ENCODE results near the gene BSND.
"Not testable (repeated sequence)": the region's sequence is repeated elsewhere in the genome, so short reads cannot be mapped to it uniquely, and the experiment has no call there.

The BSND gene

GRCh38 chr1:54998677-54999076 lies at the start of gene BSND:
Gene BSND, plus strand, starts transcription at chr1:54998933. Its CDS starts 254 bp downstream, at chr1:54999187.
- Histone ChIP-seq H3K4me1 (ENCODE audit: insufficient read depth, low read length) (peaks cover 21% of the 10 kb centered on the region; the same call in 1 of the 2 replicates), H3K9ac (ENCODE audit: low read depth, low read length) (no peak within 1 kb of the TSS), H3K9me3 (ENCODE audit: control insufficient read depth, insufficient read depth, low read length) (no peaks in the 10 kb centered on the region), H3K36me3 (ENCODE audit: insufficient read depth, low read length) (no peaks in the 10 kb centered on the region)

DNA sequence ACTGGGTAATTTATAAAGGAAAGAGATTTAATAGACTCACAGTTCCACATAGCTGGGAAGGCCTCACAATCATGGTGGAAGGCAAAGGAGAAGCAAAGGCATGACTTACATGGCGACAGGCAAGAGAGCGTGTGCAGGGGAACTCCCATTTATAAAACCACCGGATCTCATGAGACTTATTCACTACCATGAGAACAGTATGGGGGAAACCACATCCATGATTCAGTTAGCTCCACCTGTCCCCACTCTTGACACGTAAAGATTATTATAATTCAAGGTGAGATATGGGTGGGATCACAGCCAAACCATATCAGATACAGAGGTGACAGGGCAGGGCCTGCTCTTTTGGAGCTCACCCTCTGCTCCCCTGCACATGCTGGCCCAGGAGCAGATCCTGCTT lies 49.7 kb upstream of the BSND start:
- H3K4me1 ChIP-seq (ENCODE audit: insufficient read depth, low read length), result no peaks in the 10 kb centered on the region; the same call in 1 of the 2 replicates
- no peak overlapping the region for H3K9ac ChIP-seq (ENCODE audit: low read depth, low read length)
- H3K36me3 ChIP-seq (ENCODE audit: insufficient read depth, low read length), result no peaks in the 10 kb centered on the region
- H3K9me3 ChIP-seq (ENCODE audit: control insufficient read depth, insufficient read depth, low read length), result no peaks in the 10 kb centered on the region; the same call in 1 of the 2 replicates

- no peaks in the 10 kb centered on the region for H3K36me3 ChIP-seq (ENCODE audit: insufficient read depth, low read length)
- peak overlapping the region; percentile 23; the same call in 1 of the 2 replicates for H3K9ac ChIP-seq (ENCODE audit: low read depth, low read length)
- no peaks in the 10 kb centered on the region; the same call in 1 of the 2 replicates for H3K4me1 ChIP-seq (ENCODE audit: insufficient read depth, low read length)
- H3K9me3 ChIP-seq (ENCODE audit: control insufficient read depth, insufficient read depth, low read length), result no peaks in the 10 kb centered on the region; the same call in 1 of the 2 replicates
Observed at GRCh38 chr1:54950006-54950368, 48.7 kb upstream of the BSND start.

- H3K9ac ChIP-seq (ENCODE audit: low read depth, low read length), result peak overlapping the region; percentile 23
Observed at GRCh38 chr1:54950369-54951163, 48.2 kb upstream of the BSND start.

GRCh38 chr1:54951810-54952226 lies 46.9 kb upstream of the BSND start:
- Histone ChIP-seq H3K4me1 (ENCODE audit: insufficient read depth, low read length) (no peaks in the 10 kb centered on the region; the same call in 1 of the 2 replicates), H3K9ac (ENCODE audit: low read depth, low read length) (no peak overlapping the region), H3K36me3 (ENCODE audit: insufficient read depth, low read length) (no peaks in the 10 kb centered on the region), H3K9me3 (ENCODE audit: control insufficient read depth, insufficient read depth, low read length) (no peaks in the 10 kb centered on the region; the same call in 1 of the 2 replicates)

More at GRCh38 chr1:54950369-54951163, 48.2 kb upstream of the BSND start:
- Histone ChIP-seq H3K4me1 (ENCODE audit: insufficient read depth, low read length) (no peaks in the 10 kb centered on the region; the same call in 1 of the 2 replicates), H3K36me3 (ENCODE audit: insufficient read depth, low read length) (no peaks in the 10 kb centered on the region), H3K9me3 (ENCODE audit: control insufficient read depth, insufficient read depth, low read length) (no peaks in the 10 kb centered on the region; the same call in 1 of the 2 replicates)

DNA sequence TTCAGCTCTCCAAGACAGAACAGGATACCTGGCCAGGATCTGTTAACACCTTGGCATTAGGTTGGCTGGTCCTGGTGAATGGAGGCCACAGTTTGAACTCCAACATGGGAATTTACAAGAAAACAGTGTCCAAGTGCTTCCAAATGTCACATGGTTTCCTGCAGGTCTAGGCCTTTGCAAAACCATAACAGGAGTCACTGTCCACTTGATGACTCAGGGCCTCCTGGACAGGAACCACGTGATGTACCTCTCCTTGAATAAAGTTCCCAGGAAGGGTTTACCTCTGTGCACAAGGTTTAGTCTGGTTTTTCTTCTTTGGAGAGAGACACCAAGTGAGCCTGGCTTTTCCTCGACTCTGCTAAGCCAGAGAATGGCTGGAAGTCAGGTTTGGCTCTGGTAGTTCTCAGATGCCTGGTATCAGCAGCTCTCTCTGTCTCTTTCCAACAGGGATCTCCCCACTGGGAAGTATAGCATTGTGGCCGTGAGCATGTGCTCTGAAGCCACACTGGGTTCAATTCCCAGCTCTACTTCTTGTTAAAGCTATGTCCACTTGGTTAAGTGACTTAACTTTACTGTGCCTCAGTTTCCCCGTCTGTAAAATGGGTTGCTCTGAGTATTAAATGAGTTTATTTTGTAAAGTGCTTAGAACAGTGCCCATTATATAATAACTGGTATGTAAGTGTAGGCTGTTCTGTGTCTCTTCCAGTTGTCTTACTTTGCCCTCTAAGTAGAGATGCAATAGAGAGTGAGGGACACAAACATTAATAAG lies 45.6 kb upstream of the BSND start:
- no peaks in the 10 kb centered on the region for H3K36me3 ChIP-seq (ENCODE audit: insufficient read depth, low read length)
- peaks cover 6% of the 10 kb centered on the region for H3K9me3 ChIP-seq (ENCODE audit: control insufficient read depth, insufficient read depth, low read length)
- H3K9ac ChIP-seq (ENCODE audit: low read depth, low read length), result no peak overlapping the region
- H3K4me1 ChIP-seq (ENCODE audit: insufficient read depth, low read length), result no peaks in the 10 kb centered on the region; the same call in 1 of the 2 replicates

- Histone ChIP-seq H3K9me3 (ENCODE audit: control insufficient read depth, insufficient read depth, low read length) (peaks cover 7% of the 10 kb centered on the region), H3K36me3 (ENCODE audit: insufficient read depth, low read length) (no peaks in the 10 kb centered on the region), H3K4me1 (ENCODE audit: insufficient read depth, low read length) (no peaks in the 10 kb centered on the region; the same call in 1 of the 2 replicates), H3K9ac (ENCODE audit: low read depth, low read length) (no peak overlapping the region)
Observed at GRCh38 chr1:54953846-54954245, 44.9 kb upstream of the BSND start.

DNA sequence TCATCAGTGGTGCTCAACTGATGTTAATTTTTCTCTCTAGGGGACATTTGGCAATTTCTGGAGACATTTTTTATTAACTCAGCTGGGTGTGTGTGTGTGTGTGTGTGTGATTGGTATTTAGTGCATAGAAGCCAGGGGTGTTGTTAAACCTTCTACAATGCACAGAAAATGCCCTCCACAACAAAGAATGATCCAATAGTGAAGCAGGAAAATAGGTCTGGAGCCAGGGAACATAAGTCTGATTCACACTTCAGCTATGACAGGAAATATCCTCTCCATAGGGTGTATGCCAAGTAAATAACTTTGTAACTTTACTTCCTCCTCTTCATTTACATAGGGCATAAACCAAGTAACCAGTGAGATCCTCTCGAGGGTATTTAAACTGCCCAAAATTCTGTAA lies 43.4 kb upstream of the BSND start:
- Histone ChIP-seq H3K4me1 (ENCODE audit: insufficient read depth, low read length) (no peaks in the 10 kb centered on the region; the same call in 1 of the 2 replicates), H3K36me3 (ENCODE audit: insufficient read depth, low read length) (0 out of 2 replicates have a peak, but pooled peaks cover 2% of the 10 kb centered on the region), H3K9ac (ENCODE audit: low read depth, low read length) (no peak overlapping the region), H3K9me3 (ENCODE audit: control insufficient read depth, insufficient read depth, low read length) (peaks cover 18% of the 10 kb centered on the region)

- H3K4me1 ChIP-seq (ENCODE audit: insufficient read depth, low read length), result peaks cover 2% of the 10 kb centered on the region; the same call in 1 of the 2 replicates
- H3K36me3 ChIP-seq (ENCODE audit: insufficient read depth, low read length), result 0 out of 2 replicates have a peak, but pooled peaks cover 2% of the 10 kb centered on the region
- no peak overlapping the region for H3K9ac ChIP-seq (ENCODE audit: low read depth, low read length)
- peaks cover 21% of the 10 kb centered on the region for H3K9me3 ChIP-seq (ENCODE audit: control insufficient read depth, insufficient read depth, low read length)
Observed at GRCh38 chr1:54956726-54957125, 42.0 kb upstream of the BSND start.

- H3K9ac ChIP-seq (ENCODE audit: low read depth, low read length), result no peak overlapping the region
- peaks cover 18% of the 10 kb centered on the region for H3K4me1 ChIP-seq (ENCODE audit: insufficient read depth, low read length)
- H3K36me3 ChIP-seq (ENCODE audit: insufficient read depth, low read length), result 0 out of 2 replicates have a peak, but pooled peaks cover 2% of the 10 kb centered on the region
- H3K9me3 ChIP-seq (ENCODE audit: control insufficient read depth, insufficient read depth, low read length), result peaks cover 21% of the 10 kb centered on the region
Observed at GRCh38 chr1:54959241-54959640, 39.5 kb upstream of the BSND start.

- H3K9me3 ChIP-seq (ENCODE audit: control insufficient read depth, insufficient read depth, low read length), result peaks cover 18% of the 10 kb centered on the region
- H3K4me1 ChIP-seq (ENCODE audit: insufficient read depth, low read length), result peaks cover 18% of the 10 kb centered on the region
- no peak overlapping the region for H3K9ac ChIP-seq (ENCODE audit: low read depth, low read length)
- H3K36me3 ChIP-seq (ENCODE audit: insufficient read depth, low read length), result 0 out of 2 replicates have a peak, but pooled peaks cover 2% of the 10 kb centered on the region
Observed at GRCh38 chr1:54962612-54963395, 35.9 kb upstream of the BSND start.

DNA sequence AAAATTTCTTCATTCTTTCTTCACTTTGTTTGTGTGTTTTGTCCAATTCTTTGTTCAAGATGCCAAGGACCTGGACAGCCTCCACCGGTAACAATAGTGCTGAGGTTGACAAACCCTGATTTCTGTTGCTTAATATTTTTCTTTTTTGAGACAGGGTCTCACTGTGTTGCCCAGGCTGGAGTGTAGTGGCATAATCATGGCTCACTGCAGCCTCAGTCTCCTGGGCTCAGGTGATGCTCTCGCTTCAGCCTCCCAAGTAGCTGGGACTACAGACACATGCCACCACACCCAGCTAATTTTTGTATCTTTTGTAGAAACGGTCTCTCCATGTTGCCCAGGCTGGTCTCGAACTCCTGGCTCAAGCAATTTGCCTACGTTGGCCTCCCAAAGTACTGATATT lies 34.9 kb upstream of the BSND start:
- not testable (repeated sequence) for H3K36me3 ChIP-seq (ENCODE audit: insufficient read depth, low read length); H3K9ac ChIP-seq (ENCODE audit: low read depth, low read length)
- Histone ChIP-seq H3K4me1 (ENCODE audit: insufficient read depth, low read length) (peaks cover 18% of the 10 kb centered on the region), H3K9me3 (ENCODE audit: control insufficient read depth, insufficient read depth, low read length) (peaks cover 14% of the 10 kb centered on the region)

DNA sequence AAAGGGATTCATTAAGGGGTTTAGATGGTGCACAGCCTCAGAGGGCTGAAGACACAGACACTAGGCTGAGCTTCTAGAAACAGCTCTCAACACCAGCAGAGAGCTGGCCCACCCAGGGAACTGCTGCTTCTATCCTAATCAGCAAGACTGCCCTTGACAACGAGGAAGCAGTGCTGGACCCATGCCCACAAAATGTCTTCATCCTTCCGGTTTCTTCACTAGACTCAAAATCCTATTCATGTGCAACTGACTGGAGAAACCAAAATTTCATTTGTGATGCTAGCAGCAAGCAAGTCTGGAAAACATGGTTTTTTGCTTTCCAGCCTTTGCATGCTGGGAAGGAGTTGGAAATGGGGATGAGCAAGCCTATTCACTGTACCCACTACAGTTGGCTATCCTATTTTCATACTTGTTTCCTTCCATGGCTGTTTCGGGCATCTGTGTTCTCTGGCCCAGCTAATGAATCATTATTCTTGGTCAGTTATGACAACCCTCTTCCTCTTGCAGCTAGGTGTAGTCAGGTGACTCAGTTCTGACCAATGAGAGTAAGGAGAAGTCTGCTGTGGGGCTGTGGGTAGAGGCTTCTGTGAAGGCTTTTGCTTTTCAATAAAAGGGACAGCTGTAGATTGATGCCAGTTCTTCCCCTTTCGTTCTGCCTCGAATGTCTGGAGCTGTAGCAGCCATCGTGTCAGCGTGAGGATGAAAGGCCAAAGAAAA lies 33.0 kb upstream of the BSND start:
- H3K9ac ChIP-seq (ENCODE audit: low read depth, low read length), result no peak overlapping the region
- H3K36me3 ChIP-seq (ENCODE audit: insufficient read depth, low read length), result no peaks in the 10 kb centered on the region
- H3K4me1 ChIP-seq (ENCODE audit: insufficient read depth, low read length), result peaks cover 18% of the 10 kb centered on the region

More for the DNA sequence above, 33.0 kb upstream of the BSND start:
- no peaks in the 10 kb centered on the region for H3K9me3 ChIP-seq (ENCODE audit: control insufficient read depth, insufficient read depth, low read length)
